Measurements from ENCODE around the gene LIPE. TPM values are rescaled to one million over a fixed set of nuclear protein-coding genes. Genes with fewer than 3 reads are reported as not detected.
"Not testable (repeated sequence)": the region's sequence is repeated elsewhere in the genome, so short reads cannot be mapped to it uniquely, and the experiment has no call there.

Gene LIPE
- total RNA-seq, 1 donor: 1.8 TPM

GRCh38 chr19:42455086-42455485 lies 27.9 kb upstream of the LIPE start:
- Histone ChIP-seq H3K79me2 (ENCODE audit: insufficient read depth, low read length) (no peaks in the 10 kb centered on the region), H3K9me3 (ENCODE audit: low read depth, low read length) (no peaks in the 10 kb centered on the region), H2AFZ (ENCODE audit: low read length) (no peak overlapping the region), H3K4me3 (ENCODE audit: insufficient read depth, low read length) (no peak overlapping the region), H4K20me1 (ENCODE audit: insufficient read depth, low read length) (peaks cover 19% of the 10 kb centered on the region), H3K4me1 (ENCODE audit: insufficient read depth, low read length) (peaks cover 4% of the 10 kb centered on the region), H3K36me3 (ENCODE audit: insufficient read depth, low read length) (no peaks in the 10 kb centered on the region), H3K27me3 (ENCODE audit: insufficient read depth, low read length) (peaks cover 34% of the 10 kb centered on the region), H3K27ac (ENCODE audit: low read depth, low read length) (no peak overlapping the region), H3K4me2 (ENCODE audit: insufficient read depth, low read length) (no peak overlapping the region)
- TF ChIP-seq, protein P1, sequence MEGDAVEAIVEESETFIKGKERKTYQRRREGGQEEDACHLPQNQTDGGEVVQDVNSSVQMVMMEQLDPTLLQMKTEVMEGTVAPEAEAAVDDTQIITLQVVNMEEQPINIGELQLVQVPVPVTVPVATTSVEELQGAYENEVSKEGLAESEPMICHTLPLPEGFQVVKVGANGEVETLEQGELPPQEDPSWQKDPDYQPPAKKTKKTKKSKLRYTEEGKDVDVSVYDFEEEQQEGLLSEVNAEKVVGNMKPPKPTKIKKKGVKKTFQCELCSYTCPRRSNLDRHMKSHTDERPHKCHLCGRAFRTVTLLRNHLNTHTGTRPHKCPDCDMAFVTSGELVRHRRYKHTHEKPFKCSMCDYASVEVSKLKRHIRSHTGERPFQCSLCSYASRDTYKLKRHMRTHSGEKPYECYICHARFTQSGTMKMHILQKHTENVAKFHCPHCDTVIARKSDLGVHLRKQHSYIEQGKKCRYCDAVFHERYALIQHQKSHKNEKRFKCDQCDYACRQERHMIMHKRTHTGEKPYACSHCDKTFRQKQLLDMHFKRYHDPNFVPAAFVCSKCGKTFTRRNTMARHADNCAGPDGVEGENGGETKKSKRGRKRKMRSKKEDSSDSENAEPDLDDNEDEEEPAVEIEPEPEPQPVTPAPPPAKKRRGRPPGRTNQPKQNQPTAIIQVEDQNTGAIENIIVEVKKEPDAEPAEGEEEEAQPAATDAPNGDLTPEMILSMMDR (IDR thresholded peaks at IDR 0.05; ENCODE audit: extremely low read depth, low read depth, low read length): no peak
- no peak for DNase-seq (ENCODE audit: insufficient read length, low spot score, missing footprints)

DNA sequence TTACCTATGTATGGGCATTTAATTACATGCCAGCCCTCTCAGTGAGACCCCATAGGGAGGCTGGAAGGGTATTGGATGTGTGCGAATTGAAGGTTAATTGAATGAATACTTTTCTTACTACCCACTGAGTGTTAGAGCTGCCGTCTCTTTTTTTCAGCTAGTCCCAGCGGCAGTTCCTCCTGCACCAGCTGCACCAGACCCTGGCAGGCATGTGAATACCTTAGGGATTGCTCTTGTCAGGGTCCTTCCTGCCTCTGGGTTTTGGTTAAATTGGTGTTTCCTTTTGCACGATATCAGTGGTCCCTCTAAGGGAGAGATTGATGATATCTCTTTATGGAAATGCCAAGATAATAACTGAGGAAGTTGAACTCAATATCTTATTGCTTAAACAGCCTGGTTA lies 25.4 kb upstream of the LIPE start:
- H2AFZ ChIP-seq (ENCODE audit: low read length): no peak overlapping the region
- H3K27me3 ChIP-seq (ENCODE audit: insufficient read depth, low read length): peaks cover 32% of the 10 kb centered on the region
- H4K20me1 ChIP-seq (ENCODE audit: insufficient read depth, low read length): peaks cover 21% of the 10 kb centered on the region
- H3K4me1 ChIP-seq (ENCODE audit: insufficient read depth, low read length): peaks cover 5% of the 10 kb centered on the region
- H3K36me3 ChIP-seq (ENCODE audit: insufficient read depth, low read length): no peaks in the 10 kb centered on the region
- no peak overlapping the region for H3K27ac ChIP-seq (ENCODE audit: low read depth, low read length)
- DNase-seq (ENCODE audit: insufficient read length, low spot score, missing footprints): no peak
- H3K79me2 ChIP-seq (ENCODE audit: insufficient read depth, low read length): no peaks in the 10 kb centered on the region
- H3K9me3 ChIP-seq (ENCODE audit: low read depth, low read length): no peaks in the 10 kb centered on the region
- no peak overlapping the region for H3K4me2 ChIP-seq (ENCODE audit: insufficient read depth, low read length)
- TF ChIP-seq, protein P1 (IDR thresholded peaks at IDR 0.05; ENCODE audit: extremely low read depth, low read depth, low read length): no peak
- no peak overlapping the region for H3K4me3 ChIP-seq (ENCODE audit: insufficient read depth, low read length)

GRCh38 chr19:42450314-42450934 lies 23.2 kb upstream of the LIPE start:
- Histone ChIP-seq H3K4me2 (ENCODE audit: insufficient read depth, low read length) (peak overlapping the region; percentile 13), H4K20me1 (ENCODE audit: insufficient read depth, low read length) (peaks cover 17% of the 10 kb centered on the region)

DNA sequence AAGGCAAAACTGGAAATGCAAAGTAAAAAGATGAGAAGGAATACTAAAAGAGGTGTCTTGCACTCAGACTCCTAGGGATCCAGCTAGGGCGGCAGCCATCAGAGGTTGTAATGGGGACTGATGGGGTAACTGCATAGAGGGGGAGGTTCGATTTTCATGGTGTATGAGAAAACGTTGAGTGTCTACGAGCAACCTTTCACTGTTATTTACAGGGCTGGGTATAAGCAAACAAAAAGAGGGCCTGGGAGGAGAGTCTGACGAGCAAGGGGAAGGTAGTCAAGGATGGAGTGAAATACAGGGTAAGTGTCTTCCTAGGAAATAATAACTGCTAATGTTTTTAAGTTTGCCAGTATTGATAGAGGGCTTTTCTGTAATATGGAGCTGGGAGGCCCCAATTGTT lies 21.1 kb upstream of the LIPE start:
- not testable (repeated sequence) for H3K4me1 ChIP-seq (ENCODE audit: insufficient read depth, low read length); H2AFZ ChIP-seq (ENCODE audit: low read length); H3K9me3 ChIP-seq (ENCODE audit: low read depth, low read length); H3K4me3 ChIP-seq (ENCODE audit: insufficient read depth, low read length); H3K36me3 ChIP-seq (ENCODE audit: insufficient read depth, low read length); DNase-seq (ENCODE audit: insufficient read length, low spot score, missing footprints); H3K79me2 ChIP-seq (ENCODE audit: insufficient read depth, low read length); H3K4me2 ChIP-seq (ENCODE audit: insufficient read depth, low read length); H3K27ac ChIP-seq (ENCODE audit: low read depth, low read length)
- peaks cover 17% of the 10 kb centered on the region for H4K20me1 ChIP-seq (ENCODE audit: insufficient read depth, low read length)
- peaks cover 23% of the 10 kb centered on the region for H3K27me3 ChIP-seq (ENCODE audit: insufficient read depth, low read length)

More at GRCh38 chr19:42450314-42450934, 23.2 kb upstream of the LIPE start:
- peak; percentile 68 for DNase-seq (ENCODE audit: insufficient read length, low spot score, missing footprints)
- Histone ChIP-seq H2AFZ (ENCODE audit: low read length) (no peak overlapping the region), H3K79me2 (ENCODE audit: insufficient read depth, low read length) (no peaks in the 10 kb centered on the region), H3K36me3 (ENCODE audit: insufficient read depth, low read length) (no peaks in the 10 kb centered on the region), H3K27me3 (ENCODE audit: insufficient read depth, low read length) (peaks cover 27% of the 10 kb centered on the region), H3K9me3 (ENCODE audit: low read depth, low read length) (no peaks in the 10 kb centered on the region), H3K4me1 (ENCODE audit: insufficient read depth, low read length) (peaks cover 5% of the 10 kb centered on the region), H3K27ac (ENCODE audit: low read depth, low read length) (no peak overlapping the region), H3K4me3 (ENCODE audit: insufficient read depth, low read length) (no peak overlapping the region)
- TF ChIP-seq, protein P1 (IDR thresholded peaks at IDR 0.05; ENCODE audit: extremely low read depth, low read depth, low read length): peak; percentile 88

Data from osteoblast (primary cell).